Activated CD4-positive, alpha-beta memory T cell treated with anti-CD3 and anti-CD28 coated beads for 36 hours (primary cell): ENCODE data around the gene ANGPTL2. TPM values are rescaled to one million over a fixed set of nuclear protein-coding genes. Genes with fewer than 3 reads are reported as not detected.

ENCODE experiments used
- CTCF ChIA-PET: fragments of 350-600 bp; sonication (Branson Sonifier 250); formaldehyde crosslinking; loops from one replicate; lab custom pipeline; 2021; ENCODE audit warnings: antibody characterized with exemption, inconsistent platforms; lab: Charles Lee
- POLR2A ChIA-PET: fragments of 350-600 bp; sonication (Branson Sonifier 250); formaldehyde crosslinking; loops from one replicate; lab custom pipeline; 2021; ENCODE audit warnings: antibody characterized with exemption; lab: Charles Lee
- DNase-seq: peaks from one replicate; pipeline ENCODE4 v3.0.0-alpha.2; 2020
- H3K27ac Mint-ChIP-seq: one replicate; pipeline ENCODE4 v1.8.0; 2021; ENCODE audit warnings: mixed read lengths
- H3K27me3 Mint-ChIP-seq: one replicate; pipeline ENCODE4 v1.8.0; 2021; ENCODE audit warnings: mixed read lengths
- H3K36me3 Mint-ChIP-seq: one replicate; pipeline ENCODE4 v1.8.0; 2021; ENCODE audit warnings: mixed read lengths
- H3K4me1 Mint-ChIP-seq: one replicate; pipeline ENCODE4 v1.8.0; 2021; ENCODE audit warnings: low read depth, mixed read lengths
- H3K4me3 Mint-ChIP-seq: one replicate; pipeline ENCODE4 v1.8.0; 2021; ENCODE audit warnings: mild to moderate bottlenecking, mixed read lengths
- H3K9me3 Mint-ChIP-seq: one replicate; pipeline ENCODE4 v1.8.0; 2021; ENCODE audit warnings: mixed read lengths
- intact Hi-C: fragments of 100-400 bp; cut with micrococcal nuclease; formaldehyde crosslinking; loops from one replicate; pipeline ENCODE4 v1.15.1; 2023
- total RNA-seq, 2 experiments: library from RNA; stranded (reverse); gene quantifications; one replicate each; pipeline ENCODE4 v1.2.3, GENCODE V29; 2021

Gene ANGPTL2
- total RNA-seq, 2 experiments from 2014 or later = not detected

GRCh38 chr9:127093319-127094020 is 29.0 kb downstream of the ANGPTL2 start:
- no peak for DNase-seq
- CTCF ChIA-PET = no interaction called here
- no peaks in the 10 kb centered on the region for H3K27me3 Mint-ChIP-seq
- H3K9me3 Mint-ChIP-seq = no peaks in the 10 kb centered on the region
- intact Hi-C loops = no loop called here
- H3K27ac Mint-ChIP-seq = no peak overlapping the region
- no peaks in the 10 kb centered on the region for H3K36me3 Mint-ChIP-seq
- POLR2A ChIA-PET = no interaction called here
- H3K4me1 Mint-ChIP-seq = no peaks in the 10 kb centered on the region
- no peak overlapping the region for H3K4me3 Mint-ChIP-seq

DNA sequence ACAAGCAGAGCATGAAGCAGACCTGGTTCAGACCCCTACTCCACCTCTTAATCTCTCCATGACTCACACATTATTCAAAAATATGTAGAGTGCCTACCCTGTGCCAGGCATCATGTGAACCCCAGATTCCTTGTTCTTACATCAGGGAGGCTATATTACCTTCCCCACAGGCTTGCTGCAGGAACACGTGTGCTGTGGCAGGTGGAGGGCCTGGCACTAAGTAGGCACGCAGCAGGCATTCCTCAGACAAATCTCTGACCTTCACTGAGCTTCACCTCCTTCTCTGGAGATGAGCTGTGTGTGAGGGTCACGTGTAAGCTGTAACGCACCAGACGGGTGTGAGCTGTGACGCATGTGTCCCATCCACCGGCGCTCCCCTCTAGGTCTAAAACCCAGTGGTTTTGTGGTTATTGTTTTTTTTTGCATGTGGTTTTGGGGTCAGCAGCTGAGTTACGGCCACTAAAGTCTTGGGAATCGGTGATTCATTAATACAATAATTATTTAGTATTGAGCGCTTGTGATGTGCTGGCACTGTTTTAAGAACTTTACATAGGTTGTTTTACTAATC is 30.3 kb downstream of the ANGPTL2 start:
- POLR2A ChIA-PET = no interaction called here
- H3K4me3 Mint-ChIP-seq = no peak overlapping the region
- no peaks in the 10 kb centered on the region for H3K9me3 Mint-ChIP-seq
- no peaks in the 10 kb centered on the region for H3K4me1 Mint-ChIP-seq
- CTCF ChIA-PET = no interaction called here
- no peaks in the 10 kb centered on the region for H3K27me3 Mint-ChIP-seq
- H3K27ac Mint-ChIP-seq = no peak overlapping the region
- intact Hi-C loops = no loop called here
- no peak for DNase-seq
- H3K36me3 Mint-ChIP-seq = no peaks in the 10 kb centered on the region

- CTCF ChIA-PET = no interaction called here
- no peak overlapping the region for H3K27ac Mint-ChIP-seq
- no peak overlapping the region for H3K4me3 Mint-ChIP-seq
Measured at GRCh38 chr9:127091526-127091925, 30.9 kb downstream of the ANGPTL2 start.

GRCh38 chr9:127090341-127090985 is 32.0 kb downstream of the ANGPTL2 start:
- H3K4me3 Mint-ChIP-seq = no peak overlapping the region
- H3K9me3 Mint-ChIP-seq = no peaks in the 10 kb centered on the region
- no peak overlapping the region for H3K27ac Mint-ChIP-seq
- no peaks in the 10 kb centered on the region for H3K27me3 Mint-ChIP-seq
- H3K36me3 Mint-ChIP-seq = no peaks in the 10 kb centered on the region
- no peaks in the 10 kb centered on the region for H3K4me1 Mint-ChIP-seq
- ChIA-PET CTCF (no interaction called here), POLR2A (no interaction called here)
- DNase-seq = no peak
- intact Hi-C loops = no loop called here

More at GRCh38 chr9:127091526-127091925, 30.9 kb downstream of the ANGPTL2 start:
- H3K36me3 Mint-ChIP-seq = no peaks in the 10 kb centered on the region
- H3K27me3 Mint-ChIP-seq = no peaks in the 10 kb centered on the region
- no peaks in the 10 kb centered on the region for H3K9me3 Mint-ChIP-seq
- intact Hi-C loops = no loop called here
- no peaks in the 10 kb centered on the region for H3K4me1 Mint-ChIP-seq
- no peak for DNase-seq
- POLR2A ChIA-PET = no interaction called here

DNA sequence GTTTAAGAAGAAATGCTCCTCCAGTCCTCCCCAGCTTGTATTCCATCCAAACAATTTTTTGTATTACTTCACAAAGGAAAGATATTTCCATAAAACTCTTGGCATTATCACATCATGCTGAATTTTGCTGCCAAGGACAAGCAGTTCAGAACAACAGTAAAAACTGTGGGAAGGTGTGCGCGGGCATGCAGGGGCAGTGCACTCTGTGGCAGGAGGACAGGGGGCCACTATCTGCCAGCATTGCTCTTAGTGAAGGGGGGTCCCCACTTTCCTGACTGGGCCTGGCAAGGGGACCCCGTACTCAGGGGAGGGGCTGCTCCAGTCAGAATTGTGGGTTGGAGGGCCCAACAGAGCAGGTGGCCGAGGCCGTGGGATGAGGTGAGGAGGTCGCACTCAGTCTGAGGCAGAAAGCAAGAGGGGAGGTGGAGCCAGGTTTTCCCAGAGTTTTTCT is 32.8 kb downstream of the ANGPTL2 start:
- Mint-ChIP-seq H3K36me3 (no peaks in the 10 kb centered on the region), H3K4me1 (peaks cover 2% of the 10 kb centered on the region), H3K9me3 (no peaks in the 10 kb centered on the region), H3K27ac (no peak overlapping the region), H3K27me3 (no peaks in the 10 kb centered on the region), H3K4me3 (no peak overlapping the region)
- ChIA-PET POLR2A (no interaction called here), CTCF (interaction anchor here (0.5 kb wide), 1 partner anchor 41 kb away, joined by 3 read pairs; no protein-coding TSS in a partner anchor)
- intact Hi-C loops = no loop called here
- no peak for DNase-seq

DNA sequence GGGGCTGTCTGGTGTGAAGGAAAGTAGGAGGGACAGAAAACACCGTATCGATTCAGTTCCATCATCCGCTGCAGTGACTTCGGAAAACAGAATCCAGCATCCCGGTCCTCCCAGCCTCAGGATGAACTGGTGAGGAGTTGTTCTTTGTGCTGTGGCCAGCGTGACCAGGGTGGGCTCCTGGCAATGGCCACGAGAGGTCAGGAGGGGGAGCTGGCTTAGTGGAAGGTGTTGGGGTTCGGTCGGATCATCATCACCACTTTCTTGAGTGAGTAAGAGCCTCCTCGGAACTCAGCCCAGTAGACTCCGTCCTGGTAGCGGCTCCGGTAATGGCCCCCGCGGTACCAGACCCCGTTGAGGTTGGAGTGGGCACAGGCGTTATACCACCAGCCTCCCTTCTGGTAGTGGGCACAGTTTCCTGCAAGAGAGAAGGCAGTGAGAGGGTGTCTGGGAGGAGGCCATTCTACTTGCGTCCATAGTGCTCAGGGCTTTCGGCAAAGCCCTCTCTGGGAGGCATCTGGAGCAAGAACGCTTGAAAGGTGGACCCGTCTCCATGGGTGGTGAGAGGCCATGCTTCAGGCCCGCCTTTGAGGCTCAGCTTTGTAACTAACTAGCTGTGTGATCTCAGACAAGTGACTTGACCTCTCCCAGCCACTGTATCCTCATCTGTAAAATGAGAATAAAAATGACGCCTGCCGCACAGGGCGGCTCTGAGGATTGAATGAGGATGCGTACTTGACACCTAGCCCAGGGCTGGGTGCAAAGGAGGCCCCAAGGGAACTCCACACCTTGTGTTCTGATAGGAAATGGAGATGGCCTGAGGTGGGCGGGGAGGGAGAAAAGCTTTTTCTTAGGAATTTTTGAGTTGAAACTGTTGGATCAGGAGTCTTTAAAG is 33.5 kb downstream of the ANGPTL2 start:
- no peak overlapping the region for H3K4me3 Mint-ChIP-seq
- peaks cover 7% of the 10 kb centered on the region for H3K4me1 Mint-ChIP-seq
- POLR2A ChIA-PET = no interaction called here
- DNase-seq = no peak
- H3K27ac Mint-ChIP-seq = no peak overlapping the region
- CTCF ChIA-PET = interaction anchor here (0.5 kb wide), 1 partner anchor 40 kb away, joined by 3 read pairs; no protein-coding TSS in a partner anchor
- no peaks in the 10 kb centered on the region for H3K9me3 Mint-ChIP-seq
- H3K36me3 Mint-ChIP-seq = no peaks in the 10 kb centered on the region
- intact Hi-C loops = no loop called here
- H3K27me3 Mint-ChIP-seq = no peaks in the 10 kb centered on the region

DNA sequence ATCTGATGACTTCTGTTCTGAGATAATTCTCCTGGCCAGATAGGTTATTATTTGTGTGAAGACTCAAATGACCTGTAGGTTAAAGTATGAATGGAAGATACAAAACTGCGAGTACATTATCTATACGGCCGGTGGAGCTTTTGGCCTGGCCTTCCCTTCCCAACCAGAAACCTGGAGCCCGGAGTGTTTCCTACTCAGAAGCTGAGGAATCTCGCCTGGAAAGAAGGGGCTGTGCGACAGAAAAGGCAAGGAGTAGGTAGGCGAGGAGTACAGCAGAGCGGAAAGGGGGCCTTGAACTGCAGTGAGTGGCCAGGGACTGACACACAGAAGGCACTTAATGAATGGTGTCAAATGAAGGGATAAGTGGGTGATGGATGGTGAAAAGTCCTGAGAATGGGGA is 34.6 kb downstream of the ANGPTL2 start:
- Mint-ChIP-seq H3K4me3 (no peak overlapping the region), H3K36me3 (no peaks in the 10 kb centered on the region), H3K27me3 (no peaks in the 10 kb centered on the region), H3K27ac (no peak overlapping the region), H3K9me3 (no peaks in the 10 kb centered on the region), H3K4me1 (peaks cover 7% of the 10 kb centered on the region)
- ChIA-PET POLR2A (no interaction called here), CTCF (no interaction called here)
- no peak for DNase-seq
- intact Hi-C loops = no loop called here

GRCh38 chr9:127087411-127087810 is 35.0 kb downstream of the ANGPTL2 start:
- Mint-ChIP-seq H3K36me3 (no peaks in the 10 kb centered on the region), H3K4me3 (no peak overlapping the region), H3K9me3 (no peaks in the 10 kb centered on the region), H3K27ac (no peak overlapping the region), H3K27me3 (no peaks in the 10 kb centered on the region), H3K4me1 (peaks cover 7% of the 10 kb centered on the region)
- DNase-seq = no peak
- CTCF ChIA-PET = no interaction called here
- POLR2A ChIA-PET = no interaction called here
- intact Hi-C loops = no loop called here

- H3K9me3 Mint-ChIP-seq = no peaks in the 10 kb centered on the region
- peaks cover 7% of the 10 kb centered on the region for H3K4me1 Mint-ChIP-seq
- no peak overlapping the region for H3K4me3 Mint-ChIP-seq
- POLR2A ChIA-PET = no interaction called here
- no peaks in the 10 kb centered on the region for H3K36me3 Mint-ChIP-seq
- intact Hi-C loops = no loop called here
- DNase-seq = no peak
- H3K27ac Mint-ChIP-seq = no peak overlapping the region
- CTCF ChIA-PET = no interaction called here
- H3K27me3 Mint-ChIP-seq = no peaks in the 10 kb centered on the region
Measured at GRCh38 chr9:127086771-127087170, 35.7 kb downstream of the ANGPTL2 start.

DNA sequence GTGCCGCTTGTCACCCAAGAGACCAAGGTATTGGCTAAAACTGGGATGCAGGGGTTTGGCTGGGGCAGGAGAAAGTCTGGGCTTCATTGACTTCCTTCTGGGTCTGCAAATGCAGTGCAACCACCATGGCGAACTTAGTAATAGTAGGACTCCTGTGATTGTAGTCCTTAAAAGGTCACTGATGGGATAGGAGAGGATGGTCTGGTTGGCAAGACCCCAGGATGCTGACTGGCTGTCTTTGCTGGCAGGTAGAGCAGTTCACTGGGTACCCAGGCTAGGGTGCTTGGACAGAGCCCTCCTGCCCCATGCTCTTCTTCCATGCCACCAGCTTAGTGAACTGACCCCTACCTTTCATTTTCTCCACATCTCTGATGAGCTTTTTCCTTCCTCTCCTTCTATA is 37.2 kb downstream of the ANGPTL2 start:
- H3K4me1 Mint-ChIP-seq = peaks cover 7% of the 10 kb centered on the region
- intact Hi-C loops = no loop called here
- ChIA-PET CTCF (no interaction called here), POLR2A (no interaction called here)
- no peaks in the 10 kb centered on the region for H3K27me3 Mint-ChIP-seq
- H3K27ac Mint-ChIP-seq = no peak overlapping the region
- no peaks in the 10 kb centered on the region for H3K36me3 Mint-ChIP-seq
- H3K9me3 Mint-ChIP-seq = no peaks in the 10 kb centered on the region
- no peak for DNase-seq
- no peak overlapping the region for H3K4me3 Mint-ChIP-seq

DNA sequence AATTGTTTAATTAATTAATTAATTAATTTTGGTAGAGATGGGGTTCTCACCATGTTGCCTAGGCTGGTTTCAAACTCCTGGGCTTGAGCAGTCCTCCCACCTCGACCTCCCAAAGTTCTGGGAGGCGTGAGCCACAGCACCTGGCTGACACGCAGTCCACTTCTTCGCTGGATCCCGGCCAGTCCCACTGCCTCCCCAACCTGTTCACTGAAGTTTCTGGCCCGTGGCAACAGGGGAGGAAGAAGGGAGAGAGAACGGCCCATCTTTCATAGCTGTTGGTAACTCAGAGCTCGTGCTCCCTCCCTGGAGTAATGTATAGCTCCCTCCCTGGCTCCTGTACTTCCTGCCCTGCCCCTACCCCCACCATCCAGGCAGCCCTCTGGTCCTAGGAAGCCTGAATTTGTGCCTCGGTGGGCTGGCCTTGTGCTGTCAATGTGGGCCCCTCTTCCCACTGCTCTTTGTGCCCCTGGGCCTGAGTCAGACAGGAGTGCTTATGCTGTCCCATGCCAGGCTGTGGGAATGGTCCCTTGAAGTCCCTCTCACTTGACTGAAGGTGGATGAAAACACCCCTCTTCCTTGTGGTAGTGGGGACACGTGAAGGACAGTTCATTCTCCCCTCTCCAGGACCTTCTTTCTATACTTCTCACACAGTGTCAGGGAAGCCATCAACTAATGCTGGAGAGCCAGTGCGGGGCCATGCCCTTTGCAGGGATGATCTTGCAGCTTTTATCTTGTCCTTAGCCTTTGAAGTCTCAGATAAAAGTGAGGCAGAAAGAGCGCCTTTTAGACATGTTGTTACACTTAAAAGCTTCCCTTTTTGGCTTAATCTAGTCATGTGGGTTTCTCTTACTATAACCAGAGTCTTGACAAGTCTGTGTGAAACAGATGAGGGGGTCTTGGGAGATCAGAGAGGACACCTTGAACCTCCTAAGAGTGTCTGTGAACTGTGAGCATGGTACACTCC is 38.1 kb downstream of the ANGPTL2 start:
- ChIA-PET POLR2A (no interaction called here), CTCF (no interaction called here)
- Mint-ChIP-seq H3K27me3 (no peaks in the 10 kb centered on the region), H3K27ac (no peak overlapping the region), H3K4me3 (no peak overlapping the region), H3K4me1 (peaks cover 7% of the 10 kb centered on the region), H3K9me3 (no peaks in the 10 kb centered on the region), H3K36me3 (no peaks in the 10 kb centered on the region)
- intact Hi-C loops = no loop called here
- no peak for DNase-seq
